HEK293 (cell line): Measurements from ENCODE around the gene GAMT.
A peak's percentile ranks its signal among the peaks of the same experiment; 100 is the strongest.

Source experiments
- CTCF ChIA-PET: fragments of 350-600 bp; formaldehyde crosslinking; extraction: SDS; loops from one replicate; lab custom pipeline; 2021; ENCODE audit warnings: antibody characterized with exemption; lab: Yijun Ruan, JAX
- POLR2A ChIA-PET: fragments of 300-600 bp; formaldehyde crosslinking; extraction: SDS; loops from one replicate; lab custom pipeline; 2020; ENCODE audit warnings: antibody characterized with exemption, inconsistent platforms; lab: Yijun Ruan, JAX
- H3K27ac ChIP-seq: fragments of 200-500 bp; sonication (Bioruptor generic); 2 replicates; pipeline ENCODE4 v1.5.1; 2014; ENCODE audit warnings: low read depth, low read length, control low read depth, inconsistent platforms; ENCODE audit errors: extremely low read depth
- H3K36me3 ChIP-seq, 2 experiments: fragments of 200-500 bp in 1 of 2; sonication (Bioruptor generic) in 1 of 2; 1 replicate in 1 of 2; 2 replicates in 1 of 2; pipeline ENCODE4 v1.5.1; 2014 to 2017; ENCODE audit warnings: inconsistent platforms in 2 of 2, low read length in 2 of 2; ENCODE audit not compliant: control insufficient read depth in 2 of 2, insufficient read depth in 1 of 2
- H3K4me1 ChIP-seq: fragments of 200-500 bp; sonication (Bioruptor generic); 2 replicates; pipeline ENCODE4 v1.5.1; 2014; ENCODE audit warnings: mild to moderate bottlenecking, low read length, inconsistent platforms; ENCODE audit not compliant: control insufficient read depth, insufficient read depth
- H3K4me3 ChIP-seq: 2 replicates; pipeline ENCODE4 v1.5.1; 2011; ENCODE audit warnings: low read depth, mild to moderate bottlenecking, control low read depth, low read length, moderate library complexity
- H3K9me3 ChIP-seq: fragments of 200-500 bp; sonication (Bioruptor generic); 2 replicates; pipeline ENCODE4 v1.5.1; 2014; ENCODE audit warnings: low read depth, low read length, inconsistent platforms; ENCODE audit not compliant: control insufficient read depth, insufficient read depth
- ATF2 ChIP-seq: fragments of 450-650 bp; formaldehyde crosslinking; IDR thresholded peaks from 2 replicates; pipeline ENCODE4 v1.5.1; 2016; ENCODE audit warnings: missing biosample characterization, missing genetic modification characterization, low read depth
- EGR2 ChIP-seq: fragments of 450-650 bp; formaldehyde crosslinking; IDR thresholded peaks from 2 replicates; pipeline ENCODE4 v1.5.1; 2016; ENCODE audit warnings: low read depth, missing biosample characterization, missing genetic modification characterization
- GFI1B ChIP-seq: fragments of 450-650 bp; formaldehyde crosslinking; IDR thresholded peaks from 2 replicates; pipeline ENCODE4 v1.5.1; 2016; ENCODE audit warnings: missing biosample characterization, missing genetic modification characterization
- GLIS1 ChIP-seq: fragments of 450-650 bp; formaldehyde crosslinking; IDR thresholded peaks from 2 replicates; pipeline ENCODE4 v1.5.1; 2016; ENCODE audit warnings: missing biosample characterization, missing genetic modification characterization
- KLF7 ChIP-seq: fragments of 450-650 bp; formaldehyde crosslinking; IDR thresholded peaks from 2 replicates; pipeline ENCODE4 v1.5.1; 2016; ENCODE audit warnings: missing biosample characterization, missing genetic modification characterization, borderline replicate concordance
- KLF8 ChIP-seq: fragments of 450-650 bp; formaldehyde crosslinking; IDR thresholded peaks from 2 replicates; pipeline ENCODE4 v1.5.1; 2016; ENCODE audit warnings: missing biosample characterization, missing genetic modification characterization
- KLF9 ChIP-seq: fragments of 450-650 bp; formaldehyde crosslinking; IDR thresholded peaks from 2 replicates; pipeline ENCODE4 v1.5.1; 2016; ENCODE audit warnings: missing biosample characterization, missing genetic modification characterization, low read depth
- PRDM1 ChIP-seq: fragments of 450-650 bp; formaldehyde crosslinking; IDR thresholded peaks from 2 replicates; pipeline ENCODE4; 2016; ENCODE audit warnings: missing biosample characterization, missing genetic modification characterization
- REPIN1 ChIP-seq: fragments of 450-650 bp; formaldehyde crosslinking; IDR thresholded peaks from 2 replicates; pipeline ENCODE4 v1.5.1; 2017; ENCODE audit warnings: missing biosample characterization, missing genetic modification characterization, low read depth
- SP2 ChIP-seq: fragments of 450-650 bp; formaldehyde crosslinking; IDR thresholded peaks from 2 replicates; pipeline ENCODE4 v1.5.1; 2016; ENCODE audit warnings: missing biosample characterization, missing genetic modification characterization
- ZFHX2 ChIP-seq: fragments of 450-650 bp; formaldehyde crosslinking; conservative IDR thresholded peaks from 2 replicates; pipeline ENCODE4 v1.5.1; 2016; ENCODE audit warnings: missing biosample characterization, missing genetic modification characterization
- ZNF121 ChIP-seq: fragments of 450-650 bp; formaldehyde crosslinking; IDR thresholded peaks from 2 replicates; pipeline ENCODE4 v1.5.1; 2016; ENCODE audit warnings: missing biosample characterization, missing genetic modification characterization
- ZNF146 ChIP-seq: fragments of 450-650 bp; formaldehyde crosslinking; IDR thresholded peaks from 2 replicates; pipeline ENCODE4 v1.5.1; 2016; ENCODE audit warnings: missing biosample characterization, missing genetic modification characterization
- ZNF155 ChIP-seq: fragments of 450-650 bp; formaldehyde crosslinking; IDR thresholded peaks from 2 replicates; pipeline ENCODE4 v1.5.1; 2016; ENCODE audit warnings: missing biosample characterization, missing genetic modification characterization
- ZNF16 ChIP-seq: fragments of 450-650 bp; formaldehyde crosslinking; IDR thresholded peaks from 2 replicates; pipeline ENCODE4 v1.5.1; 2016; ENCODE audit warnings: low read depth, missing biosample characterization, missing genetic modification characterization
- ZNF2 ChIP-seq: fragments of 450-650 bp; formaldehyde crosslinking; IDR thresholded peaks from 2 replicates; pipeline ENCODE4 v1.5.1; 2016; ENCODE audit warnings: missing biosample characterization, missing genetic modification characterization
- ZNF266 ChIP-seq: fragments of 450-650 bp; formaldehyde crosslinking; IDR thresholded peaks from 2 replicates; pipeline ENCODE4 v1.5.1; 2016; ENCODE audit warnings: missing biosample characterization, missing genetic modification characterization, low read depth
- ZNF514 ChIP-seq: fragments of 450-650 bp; formaldehyde crosslinking; IDR thresholded peaks from 2 replicates; pipeline ENCODE4 v1.5.1; 2016; ENCODE audit warnings: missing biosample characterization, missing genetic modification characterization
- ZNF664 ChIP-seq: fragments of 450-650 bp; formaldehyde crosslinking; IDR thresholded peaks from 2 replicates; pipeline ENCODE4 v1.5.1; 2016; ENCODE audit warnings: missing biosample characterization, missing genetic modification characterization
- ZNF76 ChIP-seq: fragments of 450-650 bp; formaldehyde crosslinking; IDR thresholded peaks from 2 replicates; pipeline ENCODE4; 2016; ENCODE audit warnings: low read depth, missing biosample characterization, missing genetic modification characterization, borderline replicate concordance
- TF ChIP-seq, protein P1 (sequence below): fragments of 450-650 bp; formaldehyde crosslinking; IDR thresholded peaks from 2 replicates; pipeline ENCODE4 v1.5.1; 2016; ENCODE audit warnings: missing biosample characterization, missing genetic modification characterization
- TF ChIP-seq, protein P2 (sequence below): IDR thresholded peaks from 2 replicates; pipeline ENCODE4 v1.6.1; 2011; ENCODE audit warnings: mild to moderate bottlenecking, low read depth, low read length, borderline replicate concordance
- TF ChIP-seq, protein P3 (sequence below): fragments of 450-650 bp; formaldehyde crosslinking; IDR thresholded peaks from 2 replicates; pipeline ENCODE4 v1.5.1; 2017; ENCODE audit warnings: missing biosample characterization, mild to moderate bottlenecking, missing genetic modification characterization, moderate library complexity

GAMT gene

DNA sequence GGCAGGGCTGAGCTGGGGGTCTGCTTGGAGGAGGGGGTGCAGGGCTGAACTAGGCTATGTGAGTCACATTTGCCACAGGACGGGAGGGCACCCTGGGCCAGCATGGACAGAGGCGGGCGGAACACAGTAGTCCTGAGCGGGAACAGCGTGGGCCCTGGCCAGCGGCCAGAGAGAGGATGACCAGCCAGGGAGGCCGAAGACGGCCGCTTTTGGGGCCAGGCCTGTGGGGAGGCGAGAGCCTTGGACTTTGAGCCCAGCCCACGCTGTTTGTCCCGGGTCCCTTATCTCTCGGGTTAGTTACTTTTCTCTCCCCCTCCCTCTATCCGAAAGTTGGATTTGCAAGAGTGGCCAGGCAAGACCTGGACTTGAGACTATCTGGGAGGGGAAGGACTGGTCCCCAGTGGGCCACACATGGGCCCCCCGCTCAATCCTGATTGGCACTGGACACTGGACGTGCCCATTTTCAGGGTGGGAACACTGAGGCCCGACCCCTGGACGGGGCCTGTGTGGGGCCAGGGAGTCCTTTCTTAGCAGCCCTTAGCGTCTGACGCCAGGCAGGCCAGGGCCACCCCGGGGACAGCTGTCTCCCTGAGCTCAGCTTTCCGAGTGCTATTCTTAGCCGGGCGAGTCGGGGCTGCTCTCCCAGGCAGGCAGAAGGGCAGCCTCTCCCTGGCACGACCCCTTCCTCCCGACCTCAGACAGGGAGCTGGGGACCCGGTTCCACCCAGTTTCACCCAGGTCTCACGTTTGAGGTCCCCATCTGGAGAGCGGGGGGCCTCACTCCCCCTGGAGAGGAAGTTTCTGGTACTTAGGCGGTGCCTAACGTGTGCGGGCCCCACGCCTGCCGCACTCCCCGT lies 833 bp downstream of the GAMT start (continued):
- no peak for TF ChIP-seq ZNF155 (tag by site-specific recombination)

DNA sequence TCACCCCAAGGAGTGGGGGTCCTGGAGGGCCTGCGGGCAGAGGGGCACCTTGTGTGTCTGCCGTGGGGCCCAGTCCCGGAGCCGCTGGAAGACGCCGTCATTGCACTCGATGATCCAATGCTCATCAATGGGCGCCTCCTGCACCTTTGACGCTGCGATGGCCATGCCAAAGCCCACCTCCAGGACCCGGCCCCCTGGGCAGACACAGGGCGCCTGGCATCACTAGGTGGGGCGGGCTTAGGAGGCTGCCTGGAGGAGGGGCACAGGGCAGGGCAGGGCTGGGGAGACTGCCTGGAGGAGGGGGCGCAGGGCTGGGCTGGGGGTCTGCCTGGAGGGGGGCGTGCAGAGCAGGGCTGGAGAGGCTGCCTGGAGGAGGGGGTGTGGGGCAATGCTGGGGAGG lies 1.6 kb downstream of the GAMT start:
- peaks cover 0 to 21% of the 10 kb centered on the region in 2 experiments; a peak in 1 of 3 replicates for H3K36me3 ChIP-seq
- no peaks in the 10 kb centered on the region for H3K9me3 ChIP-seq
- H3K27ac ChIP-seq, result no peak overlapping the region
- H3K4me3 ChIP-seq, result no peak overlapping the region
- H3K4me1 ChIP-seq, result no peaks in the 10 kb centered on the region
- TF ChIP-seq ZNF76 (no peak), SP2 (tag by site-specific recombination) (peak; percentile 35; the same call in 1 of the 2 replicates)
- ChIA-PET CTCF (no interaction called here), POLR2A (no interaction called here)

- Histone ChIP-seq H3K27ac (no peak overlapping the region), H3K4me3 (no peak overlapping the region), H3K9me3 (no peaks in the 10 kb centered on the region), H3K36me3 (peaks cover 0 to 24% of the 10 kb centered on the region in 2 experiments; a peak in 1 of 3 replicates), H3K4me1 (no peaks in the 10 kb centered on the region)
- TF ChIP-seq GLIS1 (tag by site-specific recombination) (peak; percentile 1; the same call in 1 of the 2 replicates), GFI1B (tag by site-specific recombination) (no peak), ZFHX2 (tag by site-specific recombination) (peak; percentile 22), EGR2 (tag by site-specific recombination) (0 out of 2 replicates have a peak, but pooled peaks have one; percentile 27), ZNF514 (tag by site-specific recombination) (no peak), REPIN1 (no peak)
- ChIA-PET POLR2A (interaction anchor here (2.4 kb wide), 1 partner anchor 130 kb away, joined by 7 read pairs; the partner anchor contains the start of gene CIRBP), CTCF (no interaction called here)
Observed at GRCh38 chr19:1399079-1399478, 2.3 kb downstream of the GAMT start.

DNA sequence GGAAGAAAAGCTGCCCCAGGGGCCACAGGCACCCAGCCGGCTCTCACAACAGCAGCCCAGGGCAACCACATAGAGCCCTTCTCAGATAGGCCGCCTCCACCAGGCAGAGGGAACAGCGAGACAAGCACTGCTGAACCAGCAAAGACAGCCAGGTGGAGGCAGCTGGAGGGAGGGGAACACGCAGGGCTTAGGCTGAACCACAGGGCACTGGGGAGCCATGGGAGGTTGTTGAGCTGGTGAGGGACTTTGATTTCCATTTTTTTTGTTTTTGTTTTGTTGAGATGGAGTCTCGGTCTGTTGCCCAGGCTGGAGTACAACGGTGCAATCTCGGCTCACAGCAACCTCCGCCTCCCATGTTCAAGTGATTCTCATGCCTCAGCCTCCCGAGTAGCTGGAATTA lies 3.5 kb downstream of the GAMT start:
- ChIA-PET CTCF (no interaction called here), POLR2A (interaction anchor here (0.6 to 2.4 kb wide), 5 partner anchors 9 to 129 kb away, joined by 3 to 7 read pairs (median 4); partner anchors contain the start of genes CIRBP and FAM174C)
- no peak overlapping the region for H3K4me3 ChIP-seq
- no peaks in the 10 kb centered on the region for H3K9me3 ChIP-seq
- no peak overlapping the region for H3K27ac ChIP-seq
- no peaks in the 10 kb centered on the region for H3K4me1 ChIP-seq
- peaks cover 0 to 37% of the 10 kb centered on the region in 2 experiments; a peak in 1 of 3 replicates for H3K36me3 ChIP-seq
- peak; percentile 91 for TF ChIP-seq ZNF664
- 0 out of 2 replicates have a peak, but pooled peaks have one; percentile 34 for TF ChIP-seq KLF7
- peak; percentile 83; the same call in 1 of the 2 replicates for TF ChIP-seq KLF8 (tag by site-specific recombination)
- 0 out of 2 replicates have a peak, but pooled peaks have one; percentile 19 for TF ChIP-seq ZNF2 (tag by site-specific recombination)
- TF ChIP-seq PRDM1 (tag by site-specific recombination), result no peak
- 0 out of 2 replicates have a peak, but pooled peaks have one; percentile 26 for TF ChIP-seq ZNF121 (tag by site-specific recombination)
- TF ChIP-seq REPIN1, result peak; percentile 89; the same call in 1 of the 2 replicates
- 0 out of 2 replicates have a peak, but pooled peaks have one; percentile 8 for TF ChIP-seq KLF9
- no peak for TF ChIP-seq ZNF266 (tag by site-specific recombination)
- TF ChIP-seq, protein P1, sequence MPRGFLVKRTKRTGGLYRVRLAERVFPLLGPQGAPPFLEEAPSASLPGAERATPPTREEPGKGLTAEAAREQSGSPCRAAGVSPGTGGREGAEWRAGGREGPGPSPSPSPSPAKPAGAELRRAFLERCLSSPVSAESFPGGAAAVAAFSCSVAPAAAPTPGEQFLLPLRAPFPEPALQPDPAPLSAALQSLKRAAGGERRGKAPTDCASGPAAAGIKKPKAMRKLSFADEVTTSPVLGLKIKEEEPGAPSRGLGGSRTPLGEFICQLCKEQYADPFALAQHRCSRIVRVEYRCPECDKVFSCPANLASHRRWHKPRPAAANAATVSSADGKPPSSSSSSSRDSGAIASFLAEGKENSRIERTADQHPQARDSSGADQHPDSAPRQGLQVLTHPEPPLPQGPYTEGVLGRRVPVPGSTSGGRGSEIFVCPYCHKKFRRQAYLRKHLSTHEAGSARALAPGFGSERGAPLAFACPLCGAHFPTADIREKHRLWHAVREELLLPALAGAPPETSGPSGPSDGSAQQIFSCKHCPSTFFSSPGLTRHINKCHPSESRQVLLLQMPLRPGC (tag by site-specific recombination), result no peak
- TF ChIP-seq, protein P2, sequence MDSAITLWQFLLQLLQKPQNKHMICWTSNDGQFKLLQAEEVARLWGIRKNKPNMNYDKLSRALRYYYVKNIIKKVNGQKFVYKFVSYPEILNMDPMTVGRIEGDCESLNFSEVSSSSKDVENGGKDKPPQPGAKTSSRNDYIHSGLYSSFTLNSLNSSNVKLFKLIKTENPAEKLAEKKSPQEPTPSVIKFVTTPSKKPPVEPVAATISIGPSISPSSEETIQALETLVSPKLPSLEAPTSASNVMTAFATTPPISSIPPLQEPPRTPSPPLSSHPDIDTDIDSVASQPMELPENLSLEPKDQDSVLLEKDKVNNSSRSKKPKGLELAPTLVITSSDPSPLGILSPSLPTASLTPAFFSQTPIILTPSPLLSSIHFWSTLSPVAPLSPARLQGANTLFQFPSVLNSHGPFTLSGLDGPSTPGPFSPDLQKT, result no peak
- TF ChIP-seq ZNF146 (tag by site-specific recombination), result no peak
- TF ChIP-seq ZNF16 (tag by site-specific recombination), result peak; percentile 100
- TF ChIP-seq, protein P3, sequence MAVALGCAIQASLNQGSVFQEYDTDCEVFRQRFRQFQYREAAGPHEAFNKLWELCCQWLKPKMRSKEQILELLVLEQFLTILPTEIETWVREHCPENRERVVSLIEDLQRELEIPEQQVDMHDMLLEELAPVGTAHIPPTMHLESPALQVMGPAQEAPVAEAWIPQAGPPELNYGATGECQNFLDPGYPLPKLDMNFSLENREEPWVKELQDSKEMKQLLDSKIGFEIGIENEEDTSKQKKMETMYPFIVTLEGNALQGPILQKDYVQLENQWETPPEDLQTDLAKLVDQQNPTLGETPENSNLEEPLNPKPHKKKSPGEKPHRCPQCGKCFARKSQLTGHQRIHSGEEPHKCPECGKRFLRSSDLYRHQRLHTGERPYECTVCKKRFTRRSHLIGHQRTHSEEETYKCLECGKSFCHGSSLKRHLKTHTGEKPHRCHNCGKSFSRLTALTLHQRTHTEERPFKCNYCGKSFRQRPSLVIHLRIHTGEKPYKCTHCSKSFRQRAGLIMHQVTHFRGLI (tag by site-specific recombination), result no peak
- no peak for TF ChIP-seq ATF2 (tag by site-specific recombination)
